ENCODE measurements around the gene TBC1D22A.

GRCh38 chr22:46794491-46794890 is 32.0 kb downstream of the TBC1D22A start:
- TF ChIP-seq ZBTB33 (IDR thresholded peaks at IDR 0.05; ENCODE audit: borderline replicate concordance, low read depth) (no peak), PBX3 (IDR thresholded peaks at IDR 0.05) (no peak), CTCF (IDR thresholded peaks at IDR 0.05) (no peak), TEAD4 (IDR thresholded peaks at IDR 0.05; ENCODE audit: borderline replicate concordance, insufficient read depth) (no peak), SMC3 (IDR thresholded peaks at IDR 0.05; ENCODE audit: low read depth, low read length) (no peak), POLR2AphosphoS5 (IDR thresholded peaks at IDR 0.05; ENCODE audit: low read depth, low read length) (no peak), FOXJ3 (CRISPR knock-in tag; IDR thresholded peaks at IDR 0.05) (no peak)
